ENCODE data around the gene ADCK2.

GRCh38 chr7:140641524-140642195 lies 31.1 kb upstream of the ADCK2 start:
- TF ChIP-seq POLR2A (IDR thresholded peaks at IDR 0.05; ENCODE audit: low read length) (no peak), GATA1 (IDR thresholded peaks at IDR 0.05; ENCODE audit: low read depth, low read length) (no peak)

Measured in erythroblast (primary cell).